Measurements from ENCODE around the gene EIF4B.

Gene EIF4B

DNA sequence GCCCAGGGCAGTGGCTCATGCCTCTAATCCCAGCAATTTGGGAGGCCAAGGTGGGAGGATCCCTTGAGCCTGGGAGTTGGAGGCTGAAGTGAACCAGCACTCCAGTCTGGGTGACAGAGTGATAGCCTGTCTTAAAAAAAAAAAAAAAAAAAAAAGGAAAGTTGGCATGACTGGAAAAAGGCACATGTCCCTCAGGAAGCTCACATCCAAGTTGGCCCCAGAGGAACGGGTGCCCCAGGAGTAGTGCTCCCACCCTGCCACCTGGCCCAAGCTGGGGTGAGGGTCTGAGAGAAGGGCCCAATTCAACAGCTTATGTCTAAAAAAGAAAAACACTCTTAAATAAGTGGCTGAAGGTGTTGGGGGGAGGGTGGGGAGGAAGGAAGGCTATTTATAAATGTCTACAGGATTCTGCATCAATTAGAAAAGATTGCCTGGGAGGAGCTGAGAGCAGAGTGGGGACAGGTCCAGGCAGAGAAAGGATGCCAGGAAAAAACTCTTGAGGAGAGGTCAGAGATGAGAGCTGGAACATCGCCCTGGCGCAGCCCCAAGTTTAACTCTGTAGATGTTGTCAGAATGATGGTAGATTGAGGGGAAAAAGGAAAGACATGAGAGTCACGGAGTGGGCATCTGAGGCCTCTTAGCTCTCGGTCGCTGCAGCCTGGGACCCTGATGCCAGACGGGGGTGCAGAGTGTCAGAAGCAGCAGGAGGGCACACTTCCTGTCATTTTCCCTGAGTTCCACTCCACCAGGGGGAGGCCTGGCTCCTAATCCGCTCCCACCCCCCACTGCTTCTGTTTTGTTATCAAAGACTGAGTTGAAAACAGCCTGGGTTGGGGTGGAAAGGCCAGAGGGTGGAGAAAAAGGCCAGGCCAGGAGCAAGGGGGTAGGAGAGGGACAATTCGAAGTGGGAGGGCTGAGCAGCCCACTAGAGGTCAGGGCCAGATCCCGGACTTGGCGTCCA lies 65.6 kb downstream of the EIF4B start:
- DNase-seq, result no peak

GRCh38 chr12:53073881-53074280 lies 67.6 kb downstream of the EIF4B start:
- DNase-seq, result no peak

GRCh38 chr12:53074283-53074998 lies 68.2 kb downstream of the EIF4B start:
- DNase-seq, result no peak

DNA sequence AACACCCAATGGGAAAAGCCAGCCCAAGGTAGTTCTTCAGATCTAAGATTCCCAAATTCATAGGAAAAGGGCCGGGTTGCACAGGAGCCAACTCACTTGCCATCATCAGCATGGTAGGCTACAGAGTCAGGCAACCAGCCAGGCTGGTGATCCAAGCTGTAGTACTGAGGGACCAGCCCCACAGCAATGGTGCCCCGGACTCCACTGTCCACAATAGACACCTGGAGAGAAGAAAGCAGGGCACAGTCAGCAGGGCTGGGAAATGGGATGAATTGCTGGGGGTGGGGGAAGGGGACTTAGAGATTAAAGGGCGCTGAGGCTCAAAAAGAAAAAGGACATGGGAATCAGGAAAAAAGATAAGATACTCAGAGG lies 68.7 kb downstream of the EIF4B start:
- DNase-seq, result no peak

DNA sequence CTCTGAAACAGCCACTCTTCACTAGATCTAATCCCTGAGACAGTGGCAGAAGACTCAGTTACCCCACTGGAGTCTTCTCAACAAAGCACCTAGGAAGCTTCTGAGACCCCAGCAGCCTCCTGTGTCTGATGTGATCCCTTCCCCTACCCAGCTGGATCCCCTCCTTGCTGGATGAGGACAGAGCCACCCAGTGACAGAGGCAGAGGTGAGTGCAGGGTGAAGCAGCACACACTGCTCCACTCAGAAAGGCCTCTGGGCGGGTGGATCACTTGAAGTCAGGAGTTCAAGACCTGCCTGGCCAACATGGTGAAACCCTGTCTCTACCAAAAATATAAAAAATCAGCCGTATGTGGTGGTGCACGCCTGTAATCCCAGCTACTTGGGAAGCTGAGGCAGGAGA lies 70.2 kb downstream of the EIF4B start:
- no peak for DNase-seq

- DNase-seq, result no peak
Measured at GRCh38 chr12:53077030-53077429, 70.8 kb downstream of the EIF4B start.

GRCh38 chr12:53078425-53079225 lies 72.4 kb downstream of the EIF4B start:
- peak in 2 of 4 experiments; percentile 43 to 45 for DNase-seq

- DNase-seq, result peak; percentile 90 to 94 (median 91)
Measured at GRCh38 chr12:53079226-53080117, 73.2 kb downstream of the EIF4B start, which contains the start of gene SPRYD3. TSS of gene SPRYD3 (minus strand) at chr12:53079390. CDS start at chr12:53079333, 57 bp downstream.

GRCh38 chr12:53082637-53083175 lies 76.5 kb downstream of the EIF4B start:
- no peak for DNase-seq

- DNase-seq, result no peak
Measured at GRCh38 chr12:53086361-53086760, 80.1 kb downstream of the EIF4B start.

GRCh38 chr12:53090105-53090504 lies 83.8 kb downstream of the EIF4B start:
- DNase-seq, result no peak

DNA sequence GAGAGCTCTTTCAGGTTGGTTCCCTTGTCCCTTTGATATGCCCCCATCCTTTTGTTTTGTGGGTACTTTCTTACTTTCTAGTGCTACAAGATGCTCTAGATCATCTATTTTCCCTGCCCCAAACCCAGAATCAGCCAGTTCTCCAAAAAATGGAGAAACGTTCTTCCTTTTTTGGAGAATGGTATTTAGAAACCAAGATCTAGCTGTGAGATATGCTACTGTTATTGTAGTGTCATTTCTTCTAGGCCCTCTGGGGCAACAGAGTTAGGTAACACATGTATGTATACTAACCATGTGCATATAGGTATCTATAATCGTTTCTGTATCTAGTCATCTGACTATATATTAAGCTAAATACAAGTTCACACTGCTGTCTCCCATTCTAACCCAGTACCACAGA lies 84.3 kb downstream of the EIF4B start:
- DNase-seq, result no peak

- DNase-seq, result no peak
Measured at GRCh38 chr12:53091756-53092155, 85.5 kb downstream of the EIF4B start.
